Uterus (tissue), 2 donors: Measurements from ENCODE around the gene LPGAT1.

Experiments used
- CTCF ChIP-seq, 4 experiments: fragments of 200-600 bp in 2 of 4; fragments of 450-650 bp in 2 of 4; sonication (generic) in 2 of 4; IDR thresholded peaks; one replicate each; pipeline ENCODE4 v1.5.1; 2016 to 2019; ENCODE audit warnings: antibody characterized with exemption in 4 of 4, mild to moderate bottlenecking in 2 of 4, moderate library complexity in 1 of 4
- POLR2A ChIP-seq, 2 donors: fragments of 450-650 bp; IDR thresholded peaks; one replicate each; pipeline ENCODE4 v1.6.1; 2016; ENCODE audit warnings: antibody characterized with exemption in 2 of 2, mild to moderate bottlenecking in 1 of 2, moderate library complexity in 1 of 2

- no peak for TF ChIP-seq CTCF (IDR thresholded peaks at IDR 0.05)
- no peak for TF ChIP-seq POLR2A (IDR thresholded peaks at IDR 0.05)
Observed at GRCh38 chr1:211708006-211708405, 122.6 kb downstream of the LPGAT1 start.
